Measurements from ENCODE around the gene DNAJC22.

- no peak for TF ChIP-seq GATA2 (IDR thresholded peaks at IDR 0.05; ENCODE audit: low read depth, low read length)
- TF ChIP-seq GATA3 (IDR thresholded peaks at IDR 0.05; ENCODE audit: low read depth, low read length), result no peak
These were observed 2.1 kb downstream of the DNAJC22 start for GRCh38 chr12:49348781-49349180.
